H9 (cell line): Measurements from ENCODE around the gene RCSD1. TPM values are rescaled to one million over a fixed set of nuclear protein-coding genes. Genes with fewer than 3 reads are reported as not detected.
"Not testable (repeated sequence)": the region's sequence is repeated elsewhere in the genome, so short reads cannot be mapped to it uniquely, and the experiment has no call there.

ENCODE experiments used
- DNase-seq: peaks from one replicate; pipeline ENCODE4 v3.0.0-alpha.2; 2017
- H2AFZ ChIP-seq: one replicate; pipeline ENCODE4 v1.6.1; 2013; ENCODE audit warnings: mild to moderate bottlenecking, low read length, control low read depth, moderate library complexity
- H2AK5ac ChIP-seq: 2 replicates; pipeline ENCODE4 v1.6.1; 2013; ENCODE audit warnings: low read length, control low read depth, mixed read lengths; ENCODE audit not compliant: insufficient read length
- H2BK120ac ChIP-seq: one replicate; pipeline ENCODE4 v1.6.1; 2013; ENCODE audit warnings: low read depth, mild to moderate bottlenecking, low read length, control low read depth, inconsistent platforms; ENCODE audit not compliant: poor library complexity, severe bottlenecking
- H2BK12ac ChIP-seq: 2 replicates; pipeline ENCODE4 v1.6.1; 2013; ENCODE audit warnings: low read length, control low read depth, mixed read lengths, low read depth; ENCODE audit not compliant: insufficient read length
- H2BK15ac ChIP-seq: 2 replicates; pipeline ENCODE4 v1.6.1; 2013; ENCODE audit warnings: low read depth, low read length, control low read depth
- H2BK20ac ChIP-seq: one replicate; pipeline ENCODE4 v1.6.1; 2013; ENCODE audit warnings: low read depth, mild to moderate bottlenecking, low read length, control low read depth, inconsistent platforms; ENCODE audit not compliant: poor library complexity, severe bottlenecking
- H2BK5ac ChIP-seq: 2 replicates; pipeline ENCODE4 v1.6.1; 2013; ENCODE audit warnings: low read length, control low read depth, mixed read lengths; ENCODE audit not compliant: insufficient read length
- H3K14ac ChIP-seq: 2 replicates; pipeline ENCODE4 v1.6.1; 2013; ENCODE audit warnings: low read length, control low read depth; ENCODE audit not compliant: insufficient read depth
- H3K18ac ChIP-seq: 2 replicates; pipeline ENCODE4 v1.6.1; 2013; ENCODE audit warnings: low read depth, mild to moderate bottlenecking, mixed read lengths, low read length, control low read depth; ENCODE audit not compliant: insufficient read length
- H3K23ac ChIP-seq: 2 replicates; pipeline ENCODE4 v1.6.1; 2013; ENCODE audit warnings: low read length, control low read depth, mixed read lengths, low read depth; ENCODE audit not compliant: insufficient read length
- H3K23me2 ChIP-seq: 2 replicates; pipeline ENCODE4 v1.6.1; 2013; ENCODE audit warnings: low read depth, mild to moderate bottlenecking, mixed read lengths, low read length, control low read depth; ENCODE audit not compliant: insufficient read length, poor library complexity, severe bottlenecking
- H3K27ac ChIP-seq: 2 replicates; pipeline ENCODE4 v1.5.1; 2013; ENCODE audit warnings: low read length, control low read depth, mixed read lengths, low read depth; ENCODE audit not compliant: insufficient read length
- H3K27me3 ChIP-seq: 2 replicates; pipeline ENCODE4 v1.6.1; 2013; ENCODE audit warnings: low read length, control low read depth, inconsistent platforms; ENCODE audit not compliant: insufficient read depth
- H3K4ac ChIP-seq: 2 replicates; pipeline ENCODE4 v1.6.1; 2013; ENCODE audit warnings: low read depth, mild to moderate bottlenecking, control low read depth, inconsistent platforms, low read length, moderate library complexity
- H3K4me1 ChIP-seq: 2 replicates; pipeline ENCODE4 v1.6.1; 2013; ENCODE audit warnings: low read length, control low read depth, inconsistent platforms; ENCODE audit not compliant: insufficient read depth
- H3K4me2 ChIP-seq: 2 replicates; pipeline ENCODE4 v1.6.1; 2013; ENCODE audit warnings: low read length, control low read depth, mixed read lengths; ENCODE audit not compliant: insufficient read length, insufficient read depth
- H3K56ac ChIP-seq: 2 replicates; pipeline ENCODE4 v1.6.1; 2013; ENCODE audit warnings: low read depth, mild to moderate bottlenecking, mixed read lengths, low read length, control low read depth; ENCODE audit not compliant: insufficient read length
- H3K79me1 ChIP-seq: 2 replicates; pipeline ENCODE4 v1.6.1; 2013; ENCODE audit warnings: low read depth, mild to moderate bottlenecking, moderate library complexity, low read length, control low read depth, inconsistent platforms; ENCODE audit not compliant: insufficient read depth, poor library complexity, severe bottlenecking
- H3K79me2 ChIP-seq: 2 replicates; pipeline ENCODE4 v1.6.1; 2013; ENCODE audit warnings: low read length, control low read depth, inconsistent platforms; ENCODE audit not compliant: insufficient read depth
- H3K9ac ChIP-seq: 2 replicates; pipeline ENCODE4 v1.6.1; 2013; ENCODE audit warnings: low read length, control low read depth, mixed read lengths; ENCODE audit not compliant: insufficient read length; ENCODE audit errors: extremely low read depth
- H3K9me3 ChIP-seq: one replicate; pipeline ENCODE4 v1.6.1; 2013; ENCODE audit warnings: low read depth, low read length, inconsistent platforms; ENCODE audit not compliant: control insufficient read depth
- H3T11ph ChIP-seq: one replicate; pipeline ENCODE4 v1.6.1; 2013; ENCODE audit warnings: mild to moderate bottlenecking, low read length, control low read depth, inconsistent platforms
- H4K20me1 ChIP-seq: one replicate; pipeline ENCODE4 v1.6.1; 2013; ENCODE audit not compliant: control insufficient read depth, insufficient read length, insufficient read depth
- H4K5ac ChIP-seq: 2 replicates; pipeline ENCODE4 v1.6.1; 2013; ENCODE audit warnings: low read depth, mild to moderate bottlenecking, mixed read lengths, low read length, control low read depth; ENCODE audit not compliant: insufficient read length
- H4K8ac ChIP-seq: replicated peaks from 2 replicates; pipeline ENCODE4 v1.6.1; 2013; ENCODE audit warnings: low read length, control low read depth, mixed read lengths, low read depth; ENCODE audit not compliant: insufficient read length
- H4K91ac ChIP-seq: 2 replicates; pipeline ENCODE4 v1.6.1; 2013; ENCODE audit warnings: low read depth, mild to moderate bottlenecking, moderate library complexity, mixed read lengths, low read length, control low read depth; ENCODE audit not compliant: insufficient read length
- H3K27ac Mint-ChIP-seq, 3 experiments: 2 replicates in 2 of 3; 3 replicates in 1 of 3; pipeline ENCODE4 v1.8.0; 2020 to 2021; ENCODE audit warnings: mixed read lengths in 3 of 3, mild to moderate bottlenecking in 1 of 3, moderate library complexity in 1 of 3
- H3K27me3 Mint-ChIP-seq: 2 replicates; pipeline ENCODE4 v1.8.0; 2021; ENCODE audit warnings: low read depth, mild to moderate bottlenecking, moderate library complexity, mixed read lengths
- H3K36me3 Mint-ChIP-seq, 3 experiments: 2 replicates in 2 of 3; 3 replicates in 1 of 3; pipeline ENCODE4 v1.8.0; 2020 to 2021; ENCODE audit warnings: low read depth in 3 of 3, mixed read lengths in 3 of 3; ENCODE audit not compliant: insufficient read depth in 1 of 3
- H3K4me1 Mint-ChIP-seq, 2 experiments: 2 replicates each; pipeline ENCODE4 v1.8.0; 2020; ENCODE audit warnings: mixed read lengths in 2 of 2
- H3K4me3 Mint-ChIP-seq, 2 experiments: 2 replicates in 1 of 2; 3 replicates in 1 of 2; pipeline ENCODE4 v1.8.0; 2020 to 2021; ENCODE audit warnings: mild to moderate bottlenecking in 2 of 2, mixed read lengths in 2 of 2, moderate library complexity in 1 of 2
- H3K9me3 Mint-ChIP-seq, 2 experiments: 2 replicates in 1 of 2; 3 replicates in 1 of 2; pipeline ENCODE4 v1.8.0; 2020; ENCODE audit warnings: mild to moderate bottlenecking in 2 of 2, mixed read lengths in 2 of 2, moderate library complexity in 1 of 2
- CTCF ChIP-seq: fragments of 200-600 bp; sonication (generic); conservative IDR thresholded peaks from 3 replicates; pipeline ENCODE4 v1.8.0; 2021; ENCODE audit warnings: antibody characterized with exemption, mild to moderate bottlenecking
- WGBS: extraction: QIAGEN DNeasy Blood & Tissue Kit; methylation state at CpG from one replicate; pipeline ENCODE4 v1.1.7; 2013; ENCODE audit warnings: missing lambda C conversion rate, low lambda C conversion rate, mixed read lengths; ENCODE audit not compliant: insufficient read length; ENCODE audit errors: extremely low coverage; 5-methylcytosine and 5-hydroxymethylcytosine counted together
- total RNA-seq: library from RNA; stranded (reverse); gene quantifications from 2 replicates; pipeline ENCODE4 v1.2.1, GENCODE V29; 2021

Gene RCSD1
- total RNA-seq, 1 experiment from 2014 or later = 0.13 TPM

- H3K4me2 ChIP-seq = no peak overlapping the region
- Mint-ChIP-seq H3K36me3 (peaks cover 5 to 7% (median 7%) of the 10 kb centered on the region in 3 experiments), H3K27ac (peak overlapping the region; percentile 3 to 13 (median 10); a peak in 4 of 7 replicates), H3K4me3 (no peak overlapping the region), H3K4me1 (peaks cover 25 to 28% of the 10 kb centered on the region in 2 experiments), H3K9me3 (peaks cover 4 to 5% of the 10 kb centered on the region in 2 experiments; a peak in 3 of 5 replicates), H3K27me3 (no peaks in the 10 kb centered on the region)
- no peaks in the 10 kb centered on the region; the same call in 1 of the 2 replicates for H3K4me1 ChIP-seq
- H3K79me2 ChIP-seq = peaks cover 9% of the 10 kb centered on the region; the same call in 1 of the 2 replicates
- no peak overlapping the region for H4K5ac ChIP-seq
- no peaks in the 10 kb centered on the region for H3K79me1 ChIP-seq
- DNase-seq = no peak
- no peaks in the 10 kb centered on the region for H3K23me2 ChIP-seq
- H4K20me1 ChIP-seq = no peaks in the 10 kb centered on the region
- no peaks in the 10 kb centered on the region for H3K27me3 ChIP-seq
- H2BK20ac ChIP-seq = no peak overlapping the region
- no peak overlapping the region for H3T11ph ChIP-seq
- H3K27ac ChIP-seq = no peak overlapping the region
- H3K23ac ChIP-seq = no peak overlapping the region
- H3K9me3 ChIP-seq = no peaks in the 10 kb centered on the region
- H2BK12ac ChIP-seq = no peak overlapping the region
- no CpG with 5 or more reads among the region's 3 CpGs for WGBS
- no peak overlapping the region for H3K14ac ChIP-seq
- no peak overlapping the region for H2BK5ac ChIP-seq
- no peak overlapping the region for H2AFZ ChIP-seq
- no peak overlapping the region for H4K8ac ChIP-seq
- H2BK120ac ChIP-seq = peak overlapping the region; percentile 71
- no peak overlapping the region for H3K18ac ChIP-seq
- no peak overlapping the region for H2AK5ac ChIP-seq
- no peak overlapping the region for H3K4ac ChIP-seq
- no peak for TF ChIP-seq CTCF
- no peak overlapping the region for H3K56ac ChIP-seq
- no peak overlapping the region for H4K91ac ChIP-seq
- H2BK15ac ChIP-seq = no peak overlapping the region
- no peak overlapping the region for H3K9ac ChIP-seq
Observed at GRCh38 chr1:167739752-167740151, 109.7 kb downstream of the RCSD1 start.

- no CpG with 5 or more reads among the region's 7 CpGs for WGBS
- H3K27ac ChIP-seq, DNase-seq, H2BK20ac ChIP-seq, H3T11ph ChIP-seq, H2BK5ac ChIP-seq, H4K91ac ChIP-seq, H2BK12ac ChIP-seq, H4K8ac ChIP-seq, H3K4me2 ChIP-seq, H3K36me3 Mint-ChIP-seq, H4K5ac ChIP-seq, H3K9me3 Mint-ChIP-seq, H2BK120ac ChIP-seq, H2AFZ ChIP-seq, H3K9me3 ChIP-seq, H3K23me2 ChIP-seq, H3K56ac ChIP-seq, H3K9ac ChIP-seq, H2BK15ac ChIP-seq, H3K4me1 ChIP-seq, H3K27me3 ChIP-seq, H2AK5ac ChIP-seq, H3K23ac ChIP-seq, H3K14ac ChIP-seq, H3K27ac Mint-ChIP-seq, H3K4ac ChIP-seq, H3K27me3 Mint-ChIP-seq, H3K79me1 ChIP-seq, H4K20me1 ChIP-seq, H3K18ac ChIP-seq, H3K4me3 Mint-ChIP-seq: not testable (repeated sequence)
- H3K4me1 Mint-ChIP-seq = peaks cover 26 to 31% of the 10 kb centered on the region in 2 experiments
- H3K79me2 ChIP-seq = peaks cover 11% of the 10 kb centered on the region; the same call in 1 of the 2 replicates
Observed at GRCh38 chr1:167741103-167741502, 111.1 kb downstream of the RCSD1 start.
